ENCODE measurements around the gene ABCB9.

Gene ABCB9

GRCh38 chr12:122937622-122938091, 28.6 kb downstream of the ABCB9 start:
- no peak for ATAC-seq
- TF ChIP-seq TSHZ2 (CRISPR knock-in tag; IDR thresholded peaks at IDR 0.05): no peak
- TF ChIP-seq ZFP30 (CRISPR knock-in tag; IDR thresholded peaks at IDR 0.05): no peak
- no peak for TF ChIP-seq ZFP3 (CRISPR knock-in tag; IDR thresholded peaks at IDR 0.05)

DNA sequence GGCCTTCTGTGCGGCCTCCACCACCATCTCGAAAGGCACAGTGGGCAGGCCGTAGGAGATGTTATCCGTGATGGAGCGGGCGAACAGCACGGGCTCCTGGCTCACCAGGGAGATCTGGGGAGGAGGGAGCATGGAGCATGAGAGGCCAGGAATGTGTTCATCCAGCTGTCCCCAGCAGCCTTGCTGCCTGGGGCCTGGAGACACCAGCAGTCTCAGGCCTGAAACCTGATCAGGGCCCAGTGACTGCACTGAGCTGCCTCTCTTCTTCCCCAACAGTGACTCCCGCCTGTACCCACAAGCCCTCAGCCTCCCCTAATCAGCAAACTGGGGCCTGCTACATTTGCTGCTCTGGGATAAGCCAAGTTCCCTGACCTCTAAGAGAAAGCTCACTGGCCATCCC, 30.9 kb downstream of the ABCB9 start:
- ATAC-seq: no peak
- TF ChIP-seq, protein P1, sequence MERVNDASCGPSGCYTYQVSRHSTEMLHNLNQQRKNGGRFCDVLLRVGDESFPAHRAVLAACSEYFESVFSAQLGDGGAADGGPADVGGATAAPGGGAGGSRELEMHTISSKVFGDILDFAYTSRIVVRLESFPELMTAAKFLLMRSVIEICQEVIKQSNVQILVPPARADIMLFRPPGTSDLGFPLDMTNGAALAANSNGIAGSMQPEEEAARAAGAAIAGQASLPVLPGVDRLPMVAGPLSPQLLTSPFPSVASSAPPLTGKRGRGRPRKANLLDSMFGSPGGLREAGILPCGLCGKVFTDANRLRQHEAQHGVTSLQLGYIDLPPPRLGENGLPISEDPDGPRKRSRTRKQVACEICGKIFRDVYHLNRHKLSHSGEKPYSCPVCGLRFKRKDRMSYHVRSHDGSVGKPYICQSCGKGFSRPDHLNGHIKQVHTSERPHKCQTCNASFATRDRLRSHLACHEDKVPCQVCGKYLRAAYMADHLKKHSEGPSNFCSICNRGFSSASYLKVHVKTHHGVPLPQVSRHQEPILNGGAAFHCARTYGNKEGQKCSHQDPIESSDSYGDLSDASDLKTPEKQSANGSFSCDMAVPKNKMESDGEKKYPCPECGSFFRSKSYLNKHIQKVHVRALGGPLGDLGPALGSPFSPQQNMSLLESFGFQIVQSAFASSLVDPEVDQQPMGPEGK (CRISPR knock-in tag; IDR thresholded peaks at IDR 0.05; ENCODE audit: borderline replicate concordance): no peak
- TF ChIP-seq ZFP3 (CRISPR knock-in tag; IDR thresholded peaks at IDR 0.05): no peak
- TF ChIP-seq, protein P2, sequence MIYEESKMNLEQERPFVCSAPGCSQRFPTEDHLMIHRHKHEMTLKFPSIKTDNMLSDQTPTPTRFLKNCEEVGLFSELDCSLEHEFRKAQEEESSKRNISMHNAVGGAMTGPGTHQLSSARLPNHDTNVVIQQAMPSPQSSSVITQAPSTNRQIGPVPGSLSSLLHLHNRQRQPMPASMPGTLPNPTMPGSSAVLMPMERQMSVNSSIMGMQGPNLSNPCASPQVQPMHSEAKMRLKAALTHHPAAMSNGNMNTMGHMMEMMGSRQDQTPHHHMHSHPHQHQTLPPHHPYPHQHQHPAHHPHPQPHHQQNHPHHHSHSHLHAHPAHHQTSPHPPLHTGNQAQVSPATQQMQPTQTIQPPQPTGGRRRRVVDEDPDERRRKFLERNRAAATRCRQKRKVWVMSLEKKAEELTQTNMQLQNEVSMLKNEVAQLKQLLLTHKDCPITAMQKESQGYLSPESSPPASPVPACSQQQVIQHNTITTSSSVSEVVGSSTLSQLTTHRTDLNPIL (CRISPR knock-in tag; IDR thresholded peaks at IDR 0.05; ENCODE audit: low read depth): no peak
- TF ChIP-seq ZC3H10 (CRISPR knock-in tag; IDR thresholded peaks at IDR 0.05): no peak
- no peak for TF ChIP-seq ZNF565 (CRISPR knock-in tag; conservative IDR thresholded peaks at IDR 0.05; ENCODE audit: low read depth)
- TF ChIP-seq, protein P3, sequence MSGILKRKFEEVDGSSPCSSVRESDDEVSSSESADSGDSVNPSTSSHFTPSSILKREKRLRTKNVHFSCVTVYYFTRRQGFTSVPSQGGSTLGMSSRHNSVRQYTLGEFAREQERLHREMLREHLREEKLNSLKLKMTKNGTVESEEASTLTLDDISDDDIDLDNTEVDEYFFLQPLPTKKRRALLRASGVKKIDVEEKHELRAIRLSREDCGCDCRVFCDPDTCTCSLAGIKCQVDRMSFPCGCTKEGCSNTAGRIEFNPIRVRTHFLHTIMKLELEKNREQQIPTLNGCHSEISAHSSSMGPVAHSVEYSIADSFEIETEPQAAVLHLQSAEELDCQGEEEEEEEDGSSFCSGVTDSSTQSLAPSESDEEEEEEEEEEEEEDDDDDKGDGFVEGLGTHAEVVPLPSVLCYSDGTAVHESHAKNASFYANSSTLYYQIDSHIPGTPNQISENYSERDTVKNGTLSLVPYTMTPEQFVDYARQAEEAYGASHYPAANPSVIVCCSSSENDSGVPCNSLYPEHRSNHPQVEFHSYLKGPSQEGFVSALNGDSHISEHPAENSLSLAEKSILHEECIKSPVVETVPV (CRISPR knock-in tag; IDR thresholded peaks at IDR 0.05): no peak
- no peak for TF ChIP-seq SNAI2 (CRISPR knock-in tag; IDR thresholded peaks at IDR 0.05)
- no peak for TF ChIP-seq ESRRG (CRISPR knock-in tag; IDR thresholded peaks at IDR 0.05)
- TF ChIP-seq CSDC2 (CRISPR knock-in tag; IDR thresholded peaks at IDR 0.05): no peak
- TF ChIP-seq RARB (CRISPR knock-in tag; IDR thresholded peaks at IDR 0.05): no peak
- no peak for TF ChIP-seq POU6F1 (CRISPR knock-in tag; IDR thresholded peaks at IDR 0.05; ENCODE audit: borderline replicate concordance, low read depth)
- no peak for TF ChIP-seq GLIS3 (CRISPR knock-in tag; IDR thresholded peaks at IDR 0.05)
- TF ChIP-seq PPARA (CRISPR knock-in tag; IDR thresholded peaks at IDR 0.05; ENCODE audit: borderline replicate concordance): no peak
- no peak for TF ChIP-seq TSHZ2 (CRISPR knock-in tag; IDR thresholded peaks at IDR 0.05)

GRCh38 chr12:122934722-122935121, 31.5 kb downstream of the ABCB9 start:
- ATAC-seq: no peak
- TF ChIP-seq ZNF70 (CRISPR knock-in tag; IDR thresholded peaks at IDR 0.05) (no peak), TOX (CRISPR knock-in tag; IDR thresholded peaks at IDR 0.05; ENCODE audit: borderline replicate concordance) (no peak), PPARA (CRISPR knock-in tag; IDR thresholded peaks at IDR 0.05; ENCODE audit: borderline replicate concordance) (no peak), BACH2 (CRISPR knock-in tag; IDR thresholded peaks at IDR 0.05; ENCODE audit: borderline replicate concordance) (no peak), TCF4 (CRISPR knock-in tag; IDR thresholded peaks at IDR 0.05; ENCODE audit: borderline replicate concordance) (no peak), POU6F1 (CRISPR knock-in tag; IDR thresholded peaks at IDR 0.05; ENCODE audit: borderline replicate concordance, low read depth) (no peak)

Measured in SK-N-SH treated with all-trans-retinoic acid at 6 μM for 48 hours (cell line).